Astrocyte (in vitro differentiated cells and primary cell): ENCODE data around the gene DAGLA. TPM values are rescaled to one million over a fixed set of nuclear protein-coding genes. Genes with fewer than 3 reads are reported as not detected.

ENCODE experiments used
- DNase-seq: peaks from one replicate; pipeline ENCODE4 v3.0.0-alpha.2; 2010; ENCODE audit warnings: low read depth
- FAIRE-seq: peaks from 2 replicates; lab custom pipeline; 2011; peaks lifted over from hg19 to GRCh38; lab: Jason Lieb, UNC
- H2AFZ ChIP-seq: 2 replicates; pipeline ENCODE4 v1.6.0; 2012; ENCODE audit warnings: low read depth, low read length, inconsistent platforms
- H3K27ac ChIP-seq: 2 replicates; pipeline ENCODE4 v1.5.1; 2011; ENCODE audit warnings: low read depth, low read length, inconsistent platforms
- H3K27me3 ChIP-seq: 2 replicates; pipeline ENCODE4 v1.6.0; 2011; ENCODE audit warnings: low read length, inconsistent platforms; ENCODE audit not compliant: insufficient read depth
- H3K36me3 ChIP-seq: 2 replicates; pipeline ENCODE4 v1.5.1; 2011; ENCODE audit warnings: low read length, inconsistent platforms; ENCODE audit not compliant: insufficient read depth
- H3K4me1 ChIP-seq: 2 replicates; pipeline ENCODE4 v1.5.1; 2011; ENCODE audit warnings: low read length, inconsistent platforms; ENCODE audit not compliant: insufficient read depth
- H3K4me2 ChIP-seq: 2 replicates; pipeline ENCODE4 v1.6.0; 2012; ENCODE audit warnings: low read length, inconsistent platforms
- H3K4me3 ChIP-seq: 2 replicates; pipeline ENCODE4 v1.5.1; 2011; ENCODE audit warnings: low read depth, mild to moderate bottlenecking, low read length, inconsistent platforms; ENCODE audit not compliant: insufficient read depth
- H3K79me2 ChIP-seq: 2 replicates; pipeline ENCODE4 v1.6.0; 2012; ENCODE audit warnings: mild to moderate bottlenecking, low read length, inconsistent platforms; ENCODE audit not compliant: insufficient read depth
- H3K9ac ChIP-seq: 2 replicates; pipeline ENCODE4 v1.6.0; 2012; ENCODE audit warnings: mild to moderate bottlenecking, low read length, inconsistent platforms
- H3K9me3 ChIP-seq: 2 replicates; pipeline ENCODE4 v1.5.1; 2012; ENCODE audit warnings: low read depth, mild to moderate bottlenecking, low read length, inconsistent platforms; ENCODE audit not compliant: insufficient read depth
- H4K20me1 ChIP-seq: 2 replicates; pipeline ENCODE4 v1.6.0; 2012; ENCODE audit warnings: low read length, inconsistent platforms; ENCODE audit not compliant: insufficient read depth
- H3K27ac Mint-ChIP-seq: one replicate; pipeline ENCODE4 v1.8.0; 2021; ENCODE audit warnings: mild to moderate bottlenecking, mixed read lengths; ENCODE audit not compliant: unreplicated experiment
- H3K27me3 Mint-ChIP-seq: one replicate; pipeline ENCODE4 v1.8.0; 2021; ENCODE audit warnings: low read depth, mixed read lengths; ENCODE audit not compliant: unreplicated experiment
- H3K36me3 Mint-ChIP-seq: one replicate; pipeline ENCODE4 v1.8.0; 2021; ENCODE audit warnings: low read depth, mixed read lengths; ENCODE audit not compliant: unreplicated experiment
- H3K4me1 Mint-ChIP-seq: one replicate; pipeline ENCODE4 v1.8.0; 2021; ENCODE audit warnings: low read depth, mixed read lengths; ENCODE audit not compliant: unreplicated experiment
- H3K4me3 Mint-ChIP-seq: one replicate; pipeline ENCODE4 v1.8.0; 2021; ENCODE audit warnings: mild to moderate bottlenecking, moderate library complexity, mixed read lengths; ENCODE audit not compliant: unreplicated experiment
- H3K9me3 Mint-ChIP-seq: one replicate; pipeline ENCODE4 v1.8.0; 2021; ENCODE audit warnings: mild to moderate bottlenecking, mixed read lengths; ENCODE audit not compliant: unreplicated experiment
- EZH2 ChIP-seq: IDR thresholded peaks from 2 replicates; pipeline ENCODE4 v1.6.1; 2012; ENCODE audit warnings: mild to moderate bottlenecking, low read length, inconsistent platforms; ENCODE audit not compliant: insufficient read depth
- total RNA-seq: library from RNA; stranded (reverse); gene quantifications from 2 replicates; pipeline ENCODE4 v1.2.1, GENCODE V29; 2021
- TF ChIP-seq, protein P1 (sequence below): IDR thresholded peaks from 2 replicates; pipeline ENCODE4 v1.5.1; 2011; ENCODE audit warnings: low read depth, mild to moderate bottlenecking, inconsistent platforms, low read length, moderate library complexity; ENCODE audit not compliant: insufficient read depth

DAGLA gene
- total RNA-seq, 1 donor from 2014 or later, result 5.5 TPM

DNA sequence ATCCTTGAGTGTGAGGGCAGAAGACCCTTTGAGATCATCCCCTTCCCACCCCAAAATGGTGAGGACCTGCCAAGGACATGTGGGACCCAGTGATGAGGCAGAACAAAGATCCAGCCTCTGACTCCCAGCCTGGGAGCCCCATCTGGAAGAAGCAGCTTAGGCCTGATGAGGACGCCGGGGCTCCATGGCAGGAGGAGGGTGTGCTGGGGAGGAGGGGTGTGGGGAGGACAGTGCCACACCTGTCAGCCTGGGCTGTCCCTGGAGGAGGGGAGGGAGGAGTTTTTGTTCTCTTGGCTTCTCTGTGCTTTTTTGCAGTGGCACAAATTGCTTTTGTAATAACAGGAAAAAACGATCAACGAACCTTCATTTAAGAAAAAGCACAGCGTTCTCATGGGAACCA, 44.4 kb upstream of the DAGLA start:
- no peak overlapping the region for H3K27ac Mint-ChIP-seq
- H3K9me3 Mint-ChIP-seq, result no peaks in the 10 kb centered on the region
- peaks cover 3% of the 10 kb centered on the region for H3K27me3 ChIP-seq

DNA sequence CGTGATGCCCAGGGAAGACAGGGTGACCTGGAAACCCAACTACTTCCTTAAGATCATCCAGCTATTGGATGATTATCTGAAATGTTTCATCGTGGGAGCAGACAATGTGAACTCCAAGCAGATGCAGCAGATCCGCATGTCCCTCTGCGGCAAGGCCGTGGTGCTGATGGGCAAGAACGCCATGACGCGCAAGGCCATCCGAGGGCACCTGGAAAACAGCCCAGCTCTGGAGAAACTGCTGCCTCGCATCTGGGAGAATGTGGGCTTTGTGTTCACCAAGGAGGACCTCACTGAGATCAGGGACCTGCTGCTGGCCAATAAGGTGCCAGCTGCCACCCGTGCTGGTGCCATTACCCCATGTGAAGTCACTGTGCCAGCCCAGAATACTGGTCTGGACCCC, 43.5 kb upstream of the DAGLA start:
- Histone ChIP-seq H4K20me1 (no peaks in the 10 kb centered on the region), H2AFZ (no peak overlapping the region), H3K9ac (no peak overlapping the region), H3K4me3 (no peak overlapping the region), H3K79me2 (no peaks in the 10 kb centered on the region), H3K27me3 (peaks cover 3% of the 10 kb centered on the region), H3K9me3 (no peaks in the 10 kb centered on the region), H3K27ac (no peak overlapping the region), H3K4me2 (no peak overlapping the region), H3K4me1 (peaks cover 7% of the 10 kb centered on the region), H3K36me3 (no peaks in the 10 kb centered on the region)
- Mint-ChIP-seq H3K4me3 (no peak overlapping the region), H3K9me3 (no peaks in the 10 kb centered on the region), H3K36me3 (no peaks in the 10 kb centered on the region), H3K4me1 (no peaks in the 10 kb centered on the region), H3K27me3 (peaks cover 39% of the 10 kb centered on the region), H3K27ac (no peak overlapping the region)
- DNase-seq (no peak), FAIRE-seq (no peak)
- TF ChIP-seq, protein P1, sequence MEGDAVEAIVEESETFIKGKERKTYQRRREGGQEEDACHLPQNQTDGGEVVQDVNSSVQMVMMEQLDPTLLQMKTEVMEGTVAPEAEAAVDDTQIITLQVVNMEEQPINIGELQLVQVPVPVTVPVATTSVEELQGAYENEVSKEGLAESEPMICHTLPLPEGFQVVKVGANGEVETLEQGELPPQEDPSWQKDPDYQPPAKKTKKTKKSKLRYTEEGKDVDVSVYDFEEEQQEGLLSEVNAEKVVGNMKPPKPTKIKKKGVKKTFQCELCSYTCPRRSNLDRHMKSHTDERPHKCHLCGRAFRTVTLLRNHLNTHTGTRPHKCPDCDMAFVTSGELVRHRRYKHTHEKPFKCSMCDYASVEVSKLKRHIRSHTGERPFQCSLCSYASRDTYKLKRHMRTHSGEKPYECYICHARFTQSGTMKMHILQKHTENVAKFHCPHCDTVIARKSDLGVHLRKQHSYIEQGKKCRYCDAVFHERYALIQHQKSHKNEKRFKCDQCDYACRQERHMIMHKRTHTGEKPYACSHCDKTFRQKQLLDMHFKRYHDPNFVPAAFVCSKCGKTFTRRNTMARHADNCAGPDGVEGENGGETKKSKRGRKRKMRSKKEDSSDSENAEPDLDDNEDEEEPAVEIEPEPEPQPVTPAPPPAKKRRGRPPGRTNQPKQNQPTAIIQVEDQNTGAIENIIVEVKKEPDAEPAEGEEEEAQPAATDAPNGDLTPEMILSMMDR, result no peak
- TF ChIP-seq EZH2, result no peak

More for the DNA sequence above, 44.4 kb upstream of the DAGLA start:
- Histone ChIP-seq H3K4me1 (peaks cover 7% of the 10 kb centered on the region), H3K4me2 (no peak overlapping the region), H3K9ac (no peak overlapping the region), H3K4me3 (no peak overlapping the region), H3K79me2 (no peaks in the 10 kb centered on the region), H3K27ac (no peak overlapping the region), H2AFZ (no peak overlapping the region), H3K36me3 (no peaks in the 10 kb centered on the region), H4K20me1 (no peaks in the 10 kb centered on the region), H3K9me3 (no peaks in the 10 kb centered on the region)
- H3K36me3 Mint-ChIP-seq, result no peaks in the 10 kb centered on the region
- no peak for FAIRE-seq
- DNase-seq, result no peak
- peaks cover 38% of the 10 kb centered on the region for H3K27me3 Mint-ChIP-seq
- TF ChIP-seq, protein P1, result no peak
- no peak for TF ChIP-seq EZH2
- H3K4me1 Mint-ChIP-seq, result no peaks in the 10 kb centered on the region
- no peak overlapping the region for H3K4me3 Mint-ChIP-seq

DNA sequence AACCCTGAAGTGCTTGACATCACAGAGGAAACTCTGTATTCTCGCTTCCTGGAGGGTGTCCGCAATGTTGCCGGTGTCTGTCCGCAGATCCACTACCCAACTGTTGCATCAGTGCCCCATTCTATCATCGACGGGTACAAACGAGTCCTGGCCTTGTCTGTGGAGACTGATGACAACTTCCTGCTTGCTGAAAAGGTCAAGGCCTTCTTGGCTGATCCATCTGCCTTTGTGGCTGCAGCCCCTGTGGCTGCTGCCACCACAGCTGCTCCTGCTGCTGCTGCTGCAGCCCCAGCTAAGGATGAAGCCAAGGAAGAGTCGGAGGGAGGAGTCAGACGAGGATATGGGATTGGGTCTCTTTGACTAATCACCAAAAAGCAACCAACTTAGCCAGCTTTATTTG, 42.9 kb upstream of the DAGLA start:
- H3K27ac Mint-ChIP-seq, result no peak overlapping the region
- H3K79me2 ChIP-seq, result no peaks in the 10 kb centered on the region
- DNase-seq, result no peak

More for the DNA sequence above, 42.9 kb upstream of the DAGLA start:
- Histone ChIP-seq H3K4me1 (peaks cover 3% of the 10 kb centered on the region), H3K9me3 (no peaks in the 10 kb centered on the region), H3K9ac (no peak overlapping the region), H3K27ac (no peak overlapping the region), H3K36me3 (no peaks in the 10 kb centered on the region), H4K20me1 (no peaks in the 10 kb centered on the region), H3K27me3 (peaks cover 3% of the 10 kb centered on the region), H2AFZ (no peak overlapping the region), H3K4me2 (no peak overlapping the region), H3K4me3 (no peak overlapping the region)
- H3K9me3 Mint-ChIP-seq, result no peaks in the 10 kb centered on the region
- H3K27me3 Mint-ChIP-seq, result peaks cover 41% of the 10 kb centered on the region
- no peak overlapping the region for H3K4me3 Mint-ChIP-seq
- H3K4me1 Mint-ChIP-seq, result no peaks in the 10 kb centered on the region
- TF ChIP-seq, protein P1, result no peak
- no peak for TF ChIP-seq EZH2
- no peak for FAIRE-seq
- H3K36me3 Mint-ChIP-seq, result no peaks in the 10 kb centered on the region
